Neuronal stem cell (in vitro differentiated cells): Measurements from ENCODE around the gene FRS2.

Source experiments
- DNase-seq: peaks from one replicate; pipeline ENCODE4 v3.0.0-alpha.2; 2013; ENCODE audit warnings: low spot score
- H2AFZ ChIP-seq: one replicate; pipeline ENCODE4 v1.6.1; 2013; ENCODE audit warnings: mild to moderate bottlenecking, low read length, inconsistent platforms
- H2AK5ac ChIP-seq: 2 replicates; pipeline ENCODE4 v1.6.1; 2013; ENCODE audit warnings: low read depth, mild to moderate bottlenecking, inconsistent platforms, low read length, moderate library complexity, mixed read lengths
- H2BK120ac ChIP-seq: 2 replicates; pipeline ENCODE4 v1.6.1; 2013; ENCODE audit warnings: low read depth, mild to moderate bottlenecking, inconsistent platforms, low read length, moderate library complexity, mixed read lengths
- H2BK12ac ChIP-seq: one replicate; pipeline ENCODE4 v1.6.1; 2013; ENCODE audit warnings: low read length, inconsistent platforms
- H2BK15ac ChIP-seq: 2 replicates; pipeline ENCODE4 v1.6.1; 2013; ENCODE audit warnings: mild to moderate bottlenecking, low read length, inconsistent platforms, mixed read lengths
- H2BK5ac ChIP-seq: one replicate; pipeline ENCODE4 v1.6.1; 2013; ENCODE audit warnings: inconsistent platforms, mild to moderate bottlenecking, low read length, moderate library complexity
- H3K14ac ChIP-seq: one replicate; pipeline ENCODE4 v1.6.1; 2013; ENCODE audit warnings: low read length, inconsistent platforms
- H3K18ac ChIP-seq: 2 replicates; pipeline ENCODE4 v1.6.1; 2013; ENCODE audit warnings: low read length, inconsistent platforms
- H3K23ac ChIP-seq: 2 replicates; pipeline ENCODE4 v1.6.1; 2013; ENCODE audit warnings: low read depth, mild to moderate bottlenecking, mixed read lengths, low read length, inconsistent platforms; ENCODE audit not compliant: poor library complexity
- H3K27ac ChIP-seq: replicated peaks from 3 replicates; pipeline ENCODE4 v1.5.1; 2013; ENCODE audit warnings: low read length, inconsistent platforms
- H3K27me3 ChIP-seq, 3 experiments: 2 replicates each; pipeline ENCODE4 v1.6.1; 2013; ENCODE audit warnings: low read length in 3 of 3, mild to moderate bottlenecking in 2 of 3, inconsistent platforms in 1 of 3, low read depth in 1 of 3, mixed read lengths in 1 of 3, moderate library complexity in 1 of 3; ENCODE audit not compliant: control insufficient read depth in 3 of 3, insufficient read depth in 3 of 3
- H3K36me3 ChIP-seq, 2 donors: replicated peaks in 1 of 2; 2 replicates each; pipeline ENCODE4 v1.6.1; 2013; ENCODE audit warnings: low read length in 2 of 2; ENCODE audit not compliant: control insufficient read depth in 2 of 2, insufficient read depth in 2 of 2
- H3K4ac ChIP-seq: 2 replicates; pipeline ENCODE4 v1.6.1; 2013; ENCODE audit warnings: inconsistent platforms, mild to moderate bottlenecking, low read length, moderate library complexity
- H3K4me1 ChIP-seq, 2 donors: 1 replicate in 1 of 2; 2 replicates in 1 of 2; pipeline ENCODE4 v1.6.1; 2013; ENCODE audit warnings: low read length in 2 of 2, low read depth in 1 of 2; ENCODE audit not compliant: control insufficient read depth in 2 of 2, insufficient read depth in 1 of 2
- H3K4me2 ChIP-seq: one replicate; pipeline ENCODE4 v1.6.1; 2013; ENCODE audit warnings: mild to moderate bottlenecking, low read length, inconsistent platforms; ENCODE audit not compliant: insufficient read depth, poor library complexity, severe bottlenecking
- H3K4me3 ChIP-seq, 2 donors: 2 replicates each; pipeline ENCODE4 v1.5.1; 2013; ENCODE audit warnings: low read length in 2 of 2, mild to moderate bottlenecking in 2 of 2, inconsistent platforms in 1 of 2, moderate library complexity in 1 of 2
- H3K79me1 ChIP-seq: one replicate; pipeline ENCODE4 v1.6.1; 2013; ENCODE audit warnings: low read depth, mild to moderate bottlenecking, inconsistent platforms, low read length, moderate library complexity
- H3K9ac ChIP-seq: one replicate; pipeline ENCODE4 v1.6.1; 2013; ENCODE audit warnings: mild to moderate bottlenecking, low read depth, low read length, inconsistent platforms; ENCODE audit not compliant: poor library complexity
- H3K9me3 ChIP-seq, 2 donors: replicated peaks in 1 of 2; 2 replicates each; pipeline versions ENCODE3 to v1.6.1; 2013; ENCODE audit warnings: low read length in 2 of 2, mild to moderate bottlenecking in 2 of 2, inconsistent platforms in 1 of 2, low read depth in 1 of 2, mixed read lengths in 1 of 2, moderate library complexity in 1 of 2; ENCODE audit not compliant: control insufficient read depth in 2 of 2, insufficient read depth in 1 of 2
- H4K8ac ChIP-seq: one replicate; pipeline ENCODE4 v1.6.1; 2013; ENCODE audit warnings: low read depth, mild to moderate bottlenecking, inconsistent platforms, low read length, moderate library complexity
- H4K91ac ChIP-seq: one replicate; pipeline ENCODE4 v1.6.1; 2013; ENCODE audit warnings: low read length, low read depth, mild to moderate bottlenecking, inconsistent platforms; ENCODE audit not compliant: poor library complexity
- WGBS, 2 donors: extraction: QIAGEN DNeasy Blood & Tissue Kit; methylation state at CpG; one replicate each; pipeline ENCODE4 v1.1.7; 2013; ENCODE audit warnings: missing lambda C conversion rate in 2 of 2, mixed read lengths in 1 of 2; ENCODE audit not compliant: insufficient read length in 2 of 2, insufficient replicate concordance in 1 of 2; ENCODE audit errors: extremely low coverage in 2 of 2; 5-methylcytosine and 5-hydroxymethylcytosine counted together

FRS2 gene

GRCh38 chr12:69546693-69547438 lies 76.7 kb downstream of the FRS2 start:
- Histone ChIP-seq H4K8ac (no peak overlapping the region), H3K4me2 (no peak overlapping the region), H3K4ac (no peak overlapping the region), H2AK5ac (no peak overlapping the region), H3K36me3 (peaks cover 1 to 6% of the 10 kb centered on the region in 2 donors), H3K79me1 (no peaks in the 10 kb centered on the region), H3K27ac (no peak overlapping the region), H4K91ac (no peak overlapping the region), H3K18ac (no peak overlapping the region), H3K23ac (no peak overlapping the region), H3K27me3 (no peaks in the 10 kb centered on the region), H3K4me1 (no peaks in the 10 kb centered on the region), H2BK15ac (no peak overlapping the region), H2BK12ac (no peak overlapping the region), H3K4me3 (no peak overlapping the region), H2BK120ac (no peak overlapping the region), H2BK5ac (no peak overlapping the region), H3K14ac (no peak overlapping the region), H3K9me3 (peaks cover 1 to 18% of the 10 kb centered on the region in 2 donors), H2AFZ (no peak overlapping the region), H3K9ac (no peak overlapping the region)
- no CpG with 5 or more reads among the region's 7 CpGs for WGBS, 2 donors
- DNase-seq, result no peak

GRCh38 chr12:69548687-69549086 lies 78.5 kb downstream of the FRS2 start:
- Histone ChIP-seq H3K14ac (no peak overlapping the region), H3K9me3 (peaks cover under 1 to 11% of the 10 kb centered on the region in 2 donors), H3K23ac (no peak overlapping the region), H3K79me1 (no peaks in the 10 kb centered on the region), H3K27me3 (no peaks in the 10 kb centered on the region), H3K27ac (no peak overlapping the region), H3K36me3 (peaks cover 0 to 5% of the 10 kb centered on the region in 2 donors), H3K4me2 (no peak overlapping the region), H4K8ac (no peak overlapping the region), H3K4me1 (no peaks in the 10 kb centered on the region), H2BK15ac (no peak overlapping the region), H3K9ac (no peak overlapping the region), H3K4me3 (no peak overlapping the region), H2AK5ac (no peak overlapping the region), H2BK12ac (no peak overlapping the region), H3K4ac (no peak overlapping the region), H2BK120ac (no peak overlapping the region), H2BK5ac (no peak overlapping the region), H2AFZ (no peak overlapping the region), H4K91ac (no peak overlapping the region), H3K18ac (no peak overlapping the region)
- DNase-seq, result no peak

- Histone ChIP-seq H2AFZ (no peak overlapping the region), H3K27ac (no peak overlapping the region), H3K36me3 (peaks cover 0 to 5% of the 10 kb centered on the region in 2 donors), H3K9me3 (no peaks in the 10 kb centered on the region), H3K79me1 (no peaks in the 10 kb centered on the region), H3K14ac (no peak overlapping the region), H2BK12ac (no peak overlapping the region), H3K4me3 (no peak overlapping the region), H3K18ac (no peak overlapping the region), H3K4me1 (no peaks in the 10 kb centered on the region), H4K91ac (no peak overlapping the region), H2AK5ac (no peak overlapping the region), H3K23ac (no peak overlapping the region), H4K8ac (no peak overlapping the region), H2BK5ac (no peak overlapping the region), H3K27me3 (no peaks in the 10 kb centered on the region), H3K4me2 (no peak overlapping the region), H3K9ac (no peak overlapping the region), H3K4ac (no peak overlapping the region), H2BK15ac (no peak overlapping the region), H2BK120ac (no peak overlapping the region)
- DNase-seq, result no peak
- no CpG with 5 or more reads among the region's 8 CpGs for WGBS, 2 donors
Measured at GRCh38 chr12:69550569-69551350, 80.6 kb downstream of the FRS2 start.

- H2BK15ac ChIP-seq, result no peak overlapping the region
- no peak overlapping the region for H2BK5ac ChIP-seq
- H2BK120ac ChIP-seq, result no peak overlapping the region
- H2BK12ac ChIP-seq, result no peak overlapping the region
- WGBS, 2 donors, result 100% methylated on average over 1 of the region's 2 CpGs; no CpG with 5 or more reads in 1 of the 2 donors
- H3K27ac ChIP-seq, result no peak overlapping the region
- no peaks in the 10 kb centered on the region for H3K9me3 ChIP-seq
- H3K4me1 ChIP-seq, result no peaks in the 10 kb centered on the region
- H4K8ac ChIP-seq, result no peak overlapping the region
- no peak overlapping the region for H2AFZ ChIP-seq
- no peak overlapping the region for H3K14ac ChIP-seq
- H3K9ac ChIP-seq, result no peak overlapping the region
- no peaks in the 10 kb centered on the region for H3K27me3 ChIP-seq
- H4K91ac ChIP-seq, result no peak overlapping the region
- no peaks in the 10 kb centered on the region for H3K79me1 ChIP-seq
- H2AK5ac ChIP-seq, result no peak overlapping the region
- no peak overlapping the region for H3K4me3 ChIP-seq
- no peak overlapping the region for H3K4me2 ChIP-seq
- no peak overlapping the region for H3K18ac ChIP-seq
- no peak overlapping the region for H3K4ac ChIP-seq
- peaks cover 0 to 5% of the 10 kb centered on the region in 2 donors for H3K36me3 ChIP-seq
- no peak overlapping the region for H3K23ac ChIP-seq
- DNase-seq, result no peak
Measured at GRCh38 chr12:69553628-69554248, 83.5 kb downstream of the FRS2 start.
